GM21381 (cell line): ENCODE data around the gene CSH2.
"Not testable (repeated sequence)": the region's sequence is repeated elsewhere in the genome, so short reads cannot be mapped to it uniquely, and the experiment has no call there.

Source experiments
- ATAC-seq: cut with Tn5 transposase; IDR thresholded peaks from one replicate; pipeline ENCODE4 v1.9.1; 2021; ENCODE audit warnings: mild to moderate bottlenecking, moderate library complexity; ENCODE audit not compliant: unreplicated experiment

CSH2 gene

DNA sequence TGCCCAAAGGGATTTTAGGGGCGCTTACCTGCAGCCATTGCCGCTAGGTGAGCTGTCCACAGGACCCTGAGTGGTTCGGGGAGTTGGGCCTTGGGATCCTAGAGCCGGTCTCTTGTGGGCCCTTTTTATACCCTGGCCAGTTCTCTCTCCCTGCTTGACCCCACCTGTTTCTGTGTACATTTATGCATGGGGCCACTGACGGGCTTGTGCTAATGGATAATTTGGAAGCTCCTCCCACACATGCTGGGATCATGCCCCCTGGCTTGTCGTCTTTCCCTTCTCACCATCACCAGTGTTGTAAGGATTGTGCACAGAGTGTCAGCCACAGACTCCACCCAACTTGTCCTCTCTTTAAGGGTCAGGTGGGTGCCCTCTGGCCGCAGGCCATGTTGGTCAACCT, at the start of gene CSH2:
Gene CSH2, minus strand, starts transcription at position 101 of the 400 bp plus-strand sequence. Its CDS starts 63 bp downstream, at position 38.
- not testable (repeated sequence) for ATAC-seq

DNA sequence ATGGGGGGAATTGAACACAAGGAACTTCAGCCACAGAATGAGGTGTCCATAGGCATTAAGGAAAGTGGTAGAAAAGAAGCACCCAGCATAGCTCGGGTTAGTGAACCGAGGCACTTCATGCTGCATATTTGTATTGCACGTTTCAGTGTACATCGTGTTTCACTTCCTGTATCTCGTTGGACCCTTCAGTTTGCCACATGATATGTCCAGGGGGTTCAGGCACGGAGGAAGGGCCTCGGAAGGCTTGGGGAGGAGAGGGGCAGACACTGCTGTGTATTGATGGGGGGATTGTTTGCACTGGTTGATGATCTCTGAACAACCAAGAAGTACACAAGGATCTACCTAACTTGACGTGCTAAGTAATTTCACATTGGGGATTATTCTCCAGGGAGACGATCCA, 48.9 kb upstream of the CSH2 start:
- ATAC-seq: peak; percentile 47

DNA sequence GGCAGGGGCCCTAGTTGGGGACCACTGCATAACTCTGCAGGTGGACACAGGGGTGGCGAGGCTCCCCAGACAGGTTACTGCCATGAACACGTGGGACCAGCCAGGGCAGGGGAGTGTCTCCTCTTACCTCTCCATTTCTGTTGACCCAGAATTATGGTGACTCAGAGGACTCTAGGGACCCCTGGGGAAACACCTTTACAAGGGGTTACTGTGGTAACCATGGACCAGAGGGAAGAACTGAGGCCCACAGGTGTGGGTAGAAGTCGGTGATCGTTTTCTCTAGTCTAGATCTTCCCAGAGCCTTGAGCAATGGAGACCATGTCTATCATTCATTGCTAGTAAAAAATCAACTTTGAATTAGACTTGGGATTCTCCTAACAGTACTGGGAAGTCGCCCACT, 47.3 kb upstream of the CSH2 start:
- not testable (repeated sequence) for ATAC-seq

DNA sequence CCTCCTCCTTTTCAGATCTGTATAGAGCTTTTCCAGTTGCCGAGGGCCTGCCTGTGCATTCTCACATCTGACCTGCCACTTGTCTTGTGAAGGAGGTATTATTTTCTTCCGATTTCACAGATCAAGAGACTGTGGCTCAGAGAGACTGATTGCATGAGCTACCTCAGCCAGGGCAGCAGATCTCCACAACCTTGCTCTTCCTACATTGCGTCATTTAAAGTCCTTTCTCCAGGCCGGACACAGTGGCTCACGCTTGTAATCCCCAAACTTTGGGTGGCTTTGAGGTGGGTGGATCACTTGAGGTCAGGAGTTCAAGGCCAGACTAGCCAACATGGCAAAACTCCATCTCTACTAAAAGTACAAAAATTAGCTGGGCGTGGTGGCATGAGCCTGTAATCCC, 46.6 kb upstream of the CSH2 start:
- not testable (repeated sequence) for ATAC-seq

DNA sequence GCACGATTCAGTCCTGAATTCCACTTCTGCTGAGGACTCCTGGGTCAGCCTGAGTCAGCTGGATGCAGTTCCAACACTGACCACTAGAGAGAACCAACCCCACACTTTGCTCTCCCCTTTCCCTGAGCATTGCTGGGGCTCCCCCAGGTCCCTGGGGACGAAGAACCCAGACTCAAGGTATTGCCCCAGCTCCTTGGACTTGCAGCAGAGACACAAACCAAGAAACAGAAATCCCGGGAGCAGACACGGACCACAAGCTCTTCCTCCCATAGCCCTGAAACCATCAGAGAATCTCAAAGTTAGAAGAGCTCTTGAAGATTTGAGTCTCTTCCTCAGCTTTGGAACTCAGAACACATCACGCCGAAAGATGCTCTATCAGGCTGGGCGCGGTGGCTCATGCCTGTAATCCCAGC, 45.8 kb upstream of the CSH2 start:
- no peak for ATAC-seq

DNA sequence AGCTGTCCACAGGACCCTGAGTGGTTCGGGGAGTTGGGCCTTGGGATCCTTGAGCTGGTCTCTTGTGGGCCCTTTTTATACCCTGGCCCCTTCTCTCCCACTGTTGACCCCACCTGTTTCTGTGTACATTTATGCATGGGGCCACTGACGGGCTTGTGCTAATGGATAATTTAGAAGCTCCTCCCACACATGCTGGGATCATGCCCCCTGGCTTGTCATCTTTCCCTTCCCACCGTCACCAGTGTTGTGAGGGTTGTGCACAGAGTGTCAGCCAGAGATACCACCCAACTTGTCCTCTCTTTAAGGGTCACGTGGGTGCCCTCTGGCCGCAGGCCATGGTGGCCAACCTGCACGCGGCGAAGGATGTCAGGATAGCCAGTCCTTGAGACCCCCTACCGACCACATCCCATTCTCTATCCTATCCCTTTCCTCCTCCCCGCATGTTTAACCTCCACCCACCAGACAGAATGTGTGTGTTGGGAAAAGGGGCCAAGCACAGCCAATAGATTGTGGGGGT, 45.4 kb upstream of the CSH2 start, which contains the start of gene GH1:
Gene GH1, minus strand, starts transcription at position 51 of the 517 bp plus-strand sequence. CDS start 63 bp downstream, outside the sequence.
- ATAC-seq: not testable (repeated sequence)

DNA sequence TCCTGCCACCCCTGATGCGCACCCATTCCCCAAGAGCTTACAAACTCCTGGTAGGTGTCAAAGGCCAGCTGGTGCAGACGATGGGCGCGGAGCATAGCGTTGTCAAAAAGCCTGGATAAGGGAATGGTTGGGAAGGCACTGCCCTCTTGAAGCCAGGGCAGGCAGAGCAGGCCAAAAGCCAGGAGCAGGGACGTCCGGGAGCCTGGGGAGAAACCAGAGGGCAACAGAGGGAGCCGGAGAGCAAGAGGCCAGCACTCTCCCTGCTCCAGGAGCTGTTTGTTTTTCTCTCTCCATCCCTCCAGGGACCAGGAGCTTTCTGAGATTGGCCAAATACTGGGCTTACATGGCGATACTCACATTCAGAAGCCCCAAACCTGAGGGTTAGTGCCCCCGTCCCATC, 44.8 kb upstream of the CSH2 start:
- no peak for ATAC-seq

DNA sequence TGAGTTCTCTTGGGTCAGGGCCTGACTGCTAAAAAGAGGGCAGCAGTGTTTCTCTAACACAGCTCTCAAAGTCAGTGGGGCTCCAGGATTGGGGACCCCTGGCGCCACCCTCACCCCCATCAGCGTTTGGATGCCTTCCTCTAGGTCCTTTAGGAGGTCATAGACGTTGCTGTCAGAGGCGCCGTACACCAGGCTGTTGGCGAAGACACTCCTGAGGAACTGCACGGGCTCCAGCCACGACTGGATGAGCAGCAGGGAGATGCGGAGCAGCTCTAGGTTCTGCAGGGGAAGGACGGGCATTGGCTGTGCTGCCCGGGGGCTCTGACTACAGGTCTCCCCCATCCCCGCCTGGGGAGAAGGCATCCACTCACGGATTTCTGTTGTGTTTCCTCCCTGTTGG, 44.2 kb upstream of the CSH2 start:
- no peak for ATAC-seq

DNA sequence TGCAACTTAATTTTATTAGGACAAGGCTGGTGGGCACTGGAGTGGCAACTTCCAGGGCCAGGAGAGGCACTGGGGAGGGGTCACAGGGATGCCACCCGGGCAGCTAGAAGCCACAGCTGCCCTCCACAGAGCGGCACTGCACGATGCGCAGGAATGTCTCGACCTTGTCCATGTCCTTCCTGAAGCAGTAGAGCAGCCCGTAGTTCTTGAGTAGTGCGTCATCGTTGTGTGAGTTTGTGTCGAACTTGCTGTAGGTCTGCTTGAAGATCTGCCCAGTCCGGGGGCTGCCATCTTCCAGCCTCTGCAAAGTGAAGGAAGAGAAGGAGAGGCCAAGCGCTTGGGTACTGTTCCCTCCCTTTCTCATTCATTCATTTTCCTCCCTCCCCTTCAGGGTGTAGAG, 43.7 kb upstream of the CSH2 start:
- not testable (repeated sequence) for ATAC-seq

DNA sequence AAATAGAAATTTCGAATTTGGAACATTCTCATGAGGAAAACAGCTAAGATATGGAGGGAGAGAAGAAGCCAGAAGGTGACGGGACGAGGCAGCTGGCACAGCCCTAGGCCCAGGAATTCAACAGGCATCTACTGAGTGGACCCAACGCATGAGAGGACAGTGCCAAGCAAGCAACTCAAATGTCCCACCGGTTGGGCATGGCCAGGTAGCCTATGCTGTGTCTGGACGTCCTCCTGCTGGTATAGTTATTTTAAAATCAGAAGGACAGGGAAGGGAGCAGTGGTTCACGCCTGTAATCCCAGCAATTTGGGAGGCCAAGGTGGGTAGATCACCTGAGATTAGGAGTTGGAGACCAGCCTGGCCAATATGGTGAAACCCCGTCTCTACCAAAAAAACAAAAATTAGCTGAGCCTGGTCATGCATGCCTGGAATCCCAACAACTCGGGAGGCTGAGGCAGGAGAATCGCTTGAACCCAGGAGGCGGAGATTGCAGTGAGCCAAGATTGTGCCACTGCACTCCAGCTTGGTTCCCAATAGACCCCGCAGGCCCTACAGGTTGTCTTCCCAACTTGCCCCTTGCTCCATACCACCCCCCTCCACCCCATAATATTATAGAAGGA, 43.2 kb upstream of the CSH2 start:
- ATAC-seq: no peak

DNA sequence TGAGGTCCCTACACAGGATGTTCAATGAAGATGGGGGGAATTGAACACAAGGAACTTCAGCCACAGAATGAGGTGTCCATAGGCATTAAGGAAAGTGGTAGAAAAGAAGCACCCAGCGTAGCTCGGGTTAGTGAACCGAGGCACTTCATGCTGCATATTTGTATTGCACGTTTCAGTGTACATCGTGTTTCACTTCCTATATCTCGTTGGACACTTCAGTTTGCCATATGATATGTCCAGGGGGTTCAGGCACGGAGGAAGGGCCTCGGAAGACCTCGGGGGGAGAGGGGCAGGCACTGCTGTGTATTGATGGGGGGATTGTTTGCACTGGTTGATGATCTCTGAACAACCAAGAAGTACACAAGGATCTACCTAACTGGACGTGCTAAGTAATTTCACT, 42.3 kb upstream of the CSH2 start:
- not testable (repeated sequence) for ATAC-seq

DNA sequence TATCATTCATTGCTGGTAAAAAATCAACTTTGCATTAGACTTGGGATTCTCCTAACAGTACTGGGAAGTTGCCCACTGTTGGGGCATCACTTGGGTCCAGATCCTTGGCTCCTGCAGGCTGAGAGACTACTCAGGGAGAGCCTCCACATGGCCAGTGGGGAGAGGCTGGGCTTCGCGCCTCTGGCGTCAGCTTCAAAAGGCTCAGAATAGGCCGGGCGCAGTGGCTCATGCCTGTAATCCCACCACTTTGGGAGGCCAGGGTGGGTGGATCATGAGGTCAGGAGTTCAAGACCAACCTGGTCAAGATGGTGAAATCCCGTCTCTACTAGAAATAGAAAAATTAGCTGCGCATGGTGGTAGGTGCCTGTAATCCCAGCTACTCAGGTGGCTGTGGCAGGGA, 41.0 kb upstream of the CSH2 start:
- ATAC-seq: no peak

DNA sequence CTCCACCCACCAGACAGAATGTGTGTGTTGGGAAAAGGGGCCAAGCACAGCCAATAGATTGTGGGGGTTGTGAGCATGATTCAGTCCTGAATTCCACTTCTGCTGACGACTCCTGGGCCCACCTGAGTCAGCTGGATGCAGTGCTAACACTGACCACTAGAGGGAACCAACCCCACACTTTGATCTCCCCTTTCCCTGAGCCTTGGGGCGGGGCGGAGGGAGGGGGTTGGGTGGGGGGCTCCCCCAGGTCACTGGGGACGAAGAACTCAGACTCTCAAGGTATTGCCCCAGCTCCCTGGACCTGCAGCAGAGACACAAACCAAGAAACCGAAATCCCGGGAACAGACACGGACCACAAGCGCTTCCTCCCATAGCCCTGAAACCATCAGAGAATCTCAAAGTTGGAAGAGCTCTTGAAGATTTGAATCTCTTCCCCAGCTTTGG, 38.2 kb upstream of the CSH2 start:
- ATAC-seq: no peak

DNA sequence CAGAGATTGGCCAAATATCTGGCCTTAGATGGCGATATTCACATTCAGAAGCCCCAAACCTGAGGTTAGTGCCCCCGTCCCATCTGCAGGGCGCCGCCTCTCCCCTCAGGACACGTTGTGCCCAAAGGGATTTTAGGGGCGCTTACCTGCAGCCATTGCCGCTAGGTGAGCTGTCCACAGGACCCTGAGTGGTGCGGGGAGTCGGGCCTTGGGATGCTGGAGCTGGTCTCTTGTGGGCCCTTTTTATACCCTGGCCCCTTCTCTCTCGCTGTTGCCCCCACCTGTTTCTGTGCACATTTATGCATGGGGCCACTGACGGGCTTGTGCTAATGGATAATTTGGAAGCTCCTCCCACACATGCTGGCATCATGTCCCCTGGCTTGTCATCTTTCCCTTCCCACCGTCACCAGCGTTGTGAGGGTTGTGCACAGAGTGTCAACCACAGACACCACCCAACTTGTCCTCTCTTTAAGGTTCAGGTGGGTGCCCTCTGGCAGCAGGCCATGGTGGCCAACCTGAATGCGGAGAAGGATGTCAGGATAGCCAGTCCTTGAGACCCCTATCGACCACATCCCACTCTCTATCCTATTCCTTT, 37.7 kb upstream of the CSH2 start, which contains the start of gene CSHL1:
Gene CSHL1, minus strand, starts transcription at position 218 of the 595 bp plus-strand sequence. Its CDS starts 62 bp downstream, at position 156.
- no peak for ATAC-seq

DNA sequence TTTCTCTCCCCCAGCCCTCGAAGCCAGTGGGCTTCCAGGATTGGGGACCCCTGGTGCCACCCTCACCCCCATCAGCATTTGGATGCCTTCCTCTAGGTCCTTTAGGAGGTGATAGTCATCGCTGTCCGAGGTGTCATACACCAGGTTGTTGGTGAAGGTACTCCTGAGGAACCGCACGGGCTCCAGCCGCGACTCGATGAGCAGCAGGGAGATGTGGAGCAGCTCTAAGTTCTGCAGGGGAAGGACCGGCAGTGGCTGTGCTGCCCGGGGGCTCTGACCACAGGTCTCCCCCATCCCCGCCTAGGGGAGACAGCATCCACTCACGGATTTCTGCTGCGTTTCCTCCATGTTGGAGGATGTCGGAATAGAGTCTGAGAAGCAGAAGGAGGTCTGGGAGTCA, 36.6 kb upstream of the CSH2 start:
- ATAC-seq: no peak

DNA sequence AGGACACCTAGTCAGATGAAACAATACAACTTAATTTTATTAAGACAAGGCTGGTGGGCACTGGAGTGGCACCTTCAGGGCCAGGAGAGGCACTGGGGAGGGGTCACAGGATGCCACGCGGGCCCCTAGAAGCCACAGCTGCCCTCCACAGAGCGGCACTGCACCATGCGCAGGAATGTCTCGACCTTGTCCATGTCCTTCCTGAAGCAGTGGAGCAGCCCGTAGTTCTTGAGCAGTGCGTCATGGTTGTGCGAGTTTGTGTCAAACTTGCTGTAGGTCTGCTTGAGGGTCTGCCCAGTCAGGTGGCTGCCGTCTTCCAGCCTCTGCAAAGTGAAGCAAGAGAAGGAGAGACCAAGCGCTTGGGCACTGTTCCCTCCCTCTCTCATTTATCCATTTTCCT, 36.1 kb upstream of the CSH2 start:
- ATAC-seq: not testable (repeated sequence)

DNA sequence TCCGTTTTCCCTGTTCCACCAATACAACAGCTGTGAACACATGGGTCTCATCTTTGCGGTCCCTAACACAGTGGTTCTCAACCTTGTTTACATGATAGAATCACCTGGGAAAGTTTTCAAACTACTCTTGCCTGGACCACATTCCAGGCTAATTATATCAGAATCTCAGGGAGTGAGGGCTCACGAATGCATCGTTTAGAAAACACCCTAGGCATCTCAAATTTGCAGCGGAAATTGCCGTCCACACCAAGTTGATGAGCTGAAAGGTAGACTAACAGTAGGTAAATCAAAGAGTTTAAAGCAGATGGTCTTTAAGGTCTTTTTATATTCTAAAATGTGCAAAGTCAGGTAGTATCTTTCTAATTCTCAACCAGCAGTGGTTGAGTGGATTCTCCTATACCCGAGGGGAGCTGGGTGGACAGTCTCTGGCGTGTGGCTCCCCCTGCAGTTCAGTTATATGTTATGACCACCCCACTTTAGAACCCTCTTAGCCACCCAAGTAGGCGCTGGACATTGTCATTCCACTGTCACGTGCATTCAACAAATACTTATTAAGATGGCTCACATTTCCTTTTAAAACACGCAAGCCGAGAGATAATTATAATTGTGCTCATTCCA, 33.8 kb upstream of the CSH2 start:
- ATAC-seq: not testable (repeated sequence)

DNA sequence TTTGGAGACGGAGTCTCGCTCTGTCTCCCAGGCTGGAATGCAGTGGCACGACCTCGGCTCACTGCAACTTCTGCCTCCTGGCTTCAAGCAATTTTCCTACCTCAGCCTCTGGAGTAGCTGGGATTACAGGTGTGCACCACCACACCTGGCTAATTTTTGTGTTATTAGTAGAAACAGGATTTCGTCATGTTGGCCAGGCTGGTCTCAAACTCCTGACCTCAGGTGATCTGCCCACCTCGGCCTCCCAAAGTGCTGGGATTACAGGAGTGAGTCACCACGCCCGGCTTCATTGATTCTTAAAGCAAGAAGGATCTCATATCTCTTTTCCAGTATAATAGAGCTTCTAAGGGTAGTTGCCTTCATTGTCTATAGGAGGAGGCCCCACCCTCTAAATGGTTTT, 31.3 kb upstream of the CSH2 start:
- not testable (repeated sequence) for ATAC-seq

DNA sequence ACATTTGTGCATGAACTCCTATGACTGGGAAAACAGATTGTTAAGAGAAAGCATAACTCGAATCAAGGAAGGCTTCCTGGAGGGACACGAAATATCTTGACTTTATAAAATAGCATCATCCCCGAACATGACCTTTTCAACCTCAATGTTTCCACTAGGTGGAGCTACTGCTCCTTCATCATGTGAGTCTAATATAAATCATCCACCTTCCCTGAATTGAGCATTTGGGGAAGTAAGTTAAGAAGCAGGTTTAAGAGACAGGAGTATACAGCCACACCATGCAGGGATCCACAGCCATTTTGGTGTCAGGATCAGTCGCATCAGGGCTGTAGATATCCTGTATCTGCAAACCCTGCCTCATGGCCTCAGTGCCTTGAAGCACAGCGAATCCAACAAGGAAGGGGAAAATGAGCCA, 30.3 kb upstream of the CSH2 start:
- not testable (repeated sequence) for ATAC-seq

DNA sequence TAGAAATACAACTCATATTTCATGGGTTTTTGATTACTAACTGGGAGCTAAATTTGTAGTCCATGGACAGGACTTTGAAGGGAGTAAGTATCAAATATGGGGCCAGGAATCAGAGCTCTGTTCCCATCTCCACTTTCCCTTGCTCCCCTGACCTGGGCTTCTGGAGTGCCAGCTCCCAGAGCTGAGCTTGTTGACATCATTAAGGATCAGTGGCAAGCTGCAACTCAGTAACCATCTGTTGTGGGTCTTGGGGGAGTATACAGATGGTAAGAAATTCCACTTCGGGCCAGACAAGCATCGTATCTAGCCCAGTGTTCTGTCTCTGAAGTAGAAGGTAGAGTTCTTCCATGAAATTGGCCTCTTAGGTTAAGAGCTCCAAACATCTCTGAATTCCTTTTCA, 28.5 kb upstream of the CSH2 start:
- ATAC-seq: not testable (repeated sequence)

DNA sequence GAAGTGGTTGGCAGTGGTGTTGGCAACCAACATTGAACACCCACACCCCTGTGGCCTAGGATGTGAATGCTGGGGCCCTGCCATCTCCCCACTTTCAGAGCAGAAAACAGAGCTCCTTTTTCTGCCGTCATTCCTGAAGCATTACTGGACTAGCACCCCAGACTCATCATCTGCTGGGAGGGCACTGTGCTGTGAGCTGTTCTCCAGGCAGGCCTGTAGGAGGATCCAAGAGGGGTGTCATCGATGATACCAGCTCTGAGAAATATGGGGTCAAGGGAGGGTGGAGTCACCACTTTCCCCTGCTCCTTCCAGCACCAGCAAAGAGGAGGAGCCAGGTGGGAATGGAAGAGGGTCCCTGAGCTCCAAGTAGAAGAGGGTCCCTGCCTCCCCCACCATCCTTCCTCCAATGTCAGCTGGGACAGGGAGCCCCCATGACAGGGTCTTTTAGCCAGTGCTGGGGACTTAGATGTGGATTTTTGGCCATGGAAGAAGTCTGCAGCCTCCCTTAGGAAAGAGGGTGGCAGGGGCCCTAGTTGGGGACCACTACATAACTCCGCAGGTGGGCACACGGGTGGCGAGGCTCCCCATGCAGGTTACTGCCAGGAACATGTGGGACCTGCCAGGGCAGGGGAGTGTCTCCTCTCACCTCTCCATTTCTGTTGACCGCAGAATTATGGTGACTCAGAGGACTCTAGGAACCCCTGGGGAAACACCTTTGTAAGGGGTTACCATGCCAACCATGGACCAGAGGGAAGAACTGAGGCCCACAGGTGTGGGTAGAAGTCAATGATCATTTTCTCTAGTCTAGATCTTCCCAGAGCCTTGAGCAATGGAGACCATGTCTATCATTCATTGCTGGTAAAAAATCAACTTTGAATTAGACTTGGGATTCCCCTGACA, 25.7 kb upstream of the CSH2 start:
- not testable (repeated sequence) for ATAC-seq
